ENCODE results near the gene RNF150. TPM values are rescaled to one million over a fixed set of nuclear protein-coding genes. Genes with fewer than 3 reads are reported as not detected.

Gene RNF150
- total RNA-seq, 3 donors from 2014 or later: 2.5 to 88.8 (median 3.1) TPM

DNA sequence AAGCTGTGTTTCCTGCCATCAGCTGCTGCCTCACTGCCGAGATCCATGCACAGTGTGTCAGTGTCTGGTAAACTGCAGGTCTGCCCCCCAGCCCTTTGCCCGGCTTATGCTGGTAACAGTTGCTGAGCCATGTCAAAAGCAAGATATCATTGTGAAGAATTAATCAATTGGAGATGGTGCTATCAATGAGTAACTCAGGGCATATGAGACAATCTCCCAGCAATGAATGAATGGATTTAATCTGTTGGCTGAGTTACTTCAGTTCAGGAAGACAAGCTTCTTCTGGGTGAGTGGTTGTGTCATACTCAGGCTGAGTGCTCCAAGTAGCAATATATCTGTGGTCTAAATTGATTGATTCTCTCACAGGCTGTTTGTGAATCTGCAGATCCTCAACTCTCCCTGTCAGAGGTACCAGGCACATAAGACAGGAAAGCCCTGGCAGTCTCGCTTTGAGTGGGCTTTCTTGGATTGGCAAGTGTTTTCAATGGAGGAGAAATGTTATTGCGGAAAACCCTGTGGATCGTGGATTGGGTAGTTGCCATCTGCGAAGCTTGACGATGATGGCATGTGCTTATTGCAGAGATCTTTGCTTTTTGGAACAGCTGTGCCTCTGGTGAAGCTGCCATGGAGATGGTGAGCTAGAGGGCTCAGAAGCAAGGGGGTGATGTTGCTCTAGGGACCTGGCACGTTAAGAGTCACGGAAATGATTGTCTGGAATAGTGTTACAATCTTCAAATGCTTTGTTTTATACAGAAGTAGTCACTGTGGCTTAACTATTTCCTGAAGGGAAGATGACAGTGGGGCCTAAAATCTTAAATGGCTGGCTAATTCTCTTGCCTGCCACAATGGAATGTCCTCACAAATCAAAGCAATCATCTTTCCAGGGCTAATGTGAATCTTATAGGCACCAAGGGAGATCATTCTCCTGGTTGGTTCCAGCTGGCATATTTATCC lies 229.5 kb downstream of the RNF150 start:
- no peak overlapping the region for H3K4me3 ChIP-seq
- no peaks in the 10 kb centered on the region for H3K36me3 ChIP-seq (ENCODE audit: low read depth)
- TF ChIP-seq, protein P1, sequence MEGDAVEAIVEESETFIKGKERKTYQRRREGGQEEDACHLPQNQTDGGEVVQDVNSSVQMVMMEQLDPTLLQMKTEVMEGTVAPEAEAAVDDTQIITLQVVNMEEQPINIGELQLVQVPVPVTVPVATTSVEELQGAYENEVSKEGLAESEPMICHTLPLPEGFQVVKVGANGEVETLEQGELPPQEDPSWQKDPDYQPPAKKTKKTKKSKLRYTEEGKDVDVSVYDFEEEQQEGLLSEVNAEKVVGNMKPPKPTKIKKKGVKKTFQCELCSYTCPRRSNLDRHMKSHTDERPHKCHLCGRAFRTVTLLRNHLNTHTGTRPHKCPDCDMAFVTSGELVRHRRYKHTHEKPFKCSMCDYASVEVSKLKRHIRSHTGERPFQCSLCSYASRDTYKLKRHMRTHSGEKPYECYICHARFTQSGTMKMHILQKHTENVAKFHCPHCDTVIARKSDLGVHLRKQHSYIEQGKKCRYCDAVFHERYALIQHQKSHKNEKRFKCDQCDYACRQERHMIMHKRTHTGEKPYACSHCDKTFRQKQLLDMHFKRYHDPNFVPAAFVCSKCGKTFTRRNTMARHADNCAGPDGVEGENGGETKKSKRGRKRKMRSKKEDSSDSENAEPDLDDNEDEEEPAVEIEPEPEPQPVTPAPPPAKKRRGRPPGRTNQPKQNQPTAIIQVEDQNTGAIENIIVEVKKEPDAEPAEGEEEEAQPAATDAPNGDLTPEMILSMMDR (IDR thresholded peaks at IDR 0.05): no peak
- ATAC-seq: no peak
- no peaks in the 10 kb centered on the region for H3K9me3 ChIP-seq
- no peaks in the 10 kb centered on the region for H3K4me1 ChIP-seq (ENCODE audit: low read depth)
- intact Hi-C loops (cut with DNase I, micrococcal nuclease): no loop called here
- DNase-seq: no peak

DNA sequence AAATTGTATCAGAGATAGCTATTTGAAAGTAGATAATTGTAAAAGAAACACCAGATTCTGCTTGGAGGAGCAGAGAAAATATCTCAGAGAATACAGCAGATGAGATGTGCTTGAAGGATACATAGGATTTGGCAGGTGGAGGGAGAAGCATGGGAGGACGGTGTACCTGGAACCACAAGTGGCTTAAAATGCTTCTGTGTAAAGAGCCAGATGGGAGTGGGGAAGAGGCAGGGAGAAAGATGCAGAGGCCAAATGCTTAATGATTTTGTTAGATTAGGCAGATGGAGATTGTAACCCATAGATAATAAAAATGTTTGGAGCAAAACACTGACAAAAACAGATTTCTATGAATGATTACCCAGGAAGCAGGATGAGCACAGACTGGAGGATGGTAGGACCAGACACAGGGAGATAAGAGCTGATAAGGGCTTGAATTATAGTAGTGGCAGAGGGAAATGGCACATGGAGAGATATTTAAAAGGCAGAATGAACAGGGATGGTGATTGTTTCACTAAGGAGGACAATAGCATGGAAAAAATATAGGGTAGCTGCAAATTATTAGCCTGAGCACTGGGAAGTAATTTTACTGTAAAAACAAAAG lies 231.4 kb downstream of the RNF150 start:
- TF ChIP-seq, protein P1 (IDR thresholded peaks at IDR 0.05): no peak
- intact Hi-C loops (cut with DNase I, micrococcal nuclease): no loop called here
- Histone ChIP-seq H3K36me3 (ENCODE audit: low read depth) (no peaks in the 10 kb centered on the region), H3K4me3 (no peak overlapping the region), H3K9me3 (no peaks in the 10 kb centered on the region), H3K4me1 (ENCODE audit: low read depth) (no peaks in the 10 kb centered on the region)
- DNase-seq (no peak), ATAC-seq (no peak)

DNA sequence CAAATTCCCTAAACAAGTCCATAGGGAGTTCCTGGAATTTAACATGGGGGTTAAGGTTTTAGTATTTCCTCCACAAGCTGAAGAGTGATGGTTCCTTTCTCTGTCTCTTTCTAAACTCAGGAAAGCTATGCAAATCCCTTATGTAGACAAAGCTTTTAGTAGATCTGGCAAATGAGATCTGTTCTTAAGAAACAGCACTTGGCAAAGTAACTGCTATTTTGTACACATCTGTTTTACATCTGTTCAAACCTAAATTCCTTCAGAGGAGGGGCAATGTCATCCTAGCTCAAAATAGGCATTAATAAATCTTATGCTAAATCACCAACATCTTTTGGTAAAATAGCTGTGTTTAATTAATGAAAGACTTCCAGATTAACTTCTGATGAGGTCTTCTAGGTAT lies 239.3 kb downstream of the RNF150 start:
- H3K4me1 ChIP-seq (ENCODE audit: low read depth): no peaks in the 10 kb centered on the region
- no peak overlapping the region for H3K4me3 ChIP-seq
- ATAC-seq (no peak), DNase-seq (no peak)
- intact Hi-C loops (cut with DNase I, micrococcal nuclease): no loop called here
- no peaks in the 10 kb centered on the region for H3K36me3 ChIP-seq (ENCODE audit: low read depth)
- no peaks in the 10 kb centered on the region for H3K9me3 ChIP-seq
- TF ChIP-seq, protein P1 (IDR thresholded peaks at IDR 0.05): no peak

DNA sequence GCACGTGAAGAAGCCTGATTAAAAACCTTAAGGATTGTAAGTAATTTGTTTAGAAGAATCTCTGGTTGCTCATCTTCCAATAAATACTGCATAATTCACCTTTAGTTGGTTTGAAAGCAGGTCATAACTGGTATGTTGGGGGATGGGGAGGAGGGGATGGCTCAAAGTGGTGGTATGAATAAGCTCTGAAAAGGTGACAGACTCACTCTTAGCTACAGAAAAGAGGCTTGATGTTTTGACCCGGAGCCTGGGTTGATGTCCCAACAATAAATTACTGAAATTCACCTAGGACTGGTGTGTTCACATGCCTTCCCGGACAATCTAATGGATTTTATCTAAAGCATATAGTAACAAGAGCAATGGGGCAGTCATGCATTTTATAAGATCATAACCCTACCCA lies 245.2 kb downstream of the RNF150 start:
- intact Hi-C loops (cut with DNase I, micrococcal nuclease): no loop called here
- DNase-seq: no peak
- ATAC-seq: no peak

DNA sequence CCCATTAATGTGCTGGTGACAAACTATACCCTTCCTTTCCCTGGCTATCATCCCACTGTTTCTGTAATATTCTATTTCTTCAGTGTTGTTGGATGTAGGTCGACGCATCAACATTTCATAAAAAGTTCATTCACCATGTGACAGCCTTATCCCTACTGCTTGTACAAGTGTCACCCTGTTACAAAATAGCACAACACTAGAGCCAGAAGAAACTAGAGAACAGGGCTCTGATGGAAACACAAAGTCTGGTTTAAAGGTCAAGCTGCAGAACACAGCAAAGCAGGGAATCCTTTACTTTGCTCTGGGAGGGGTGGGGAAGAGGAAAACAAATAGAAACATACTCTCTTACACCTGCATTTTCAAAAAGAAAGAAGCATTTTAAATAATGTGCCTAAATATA lies 245.8 kb downstream of the RNF150 start:
- intact Hi-C loops (cut with DNase I, micrococcal nuclease): no loop called here
- TF ChIP-seq, protein P1 (IDR thresholded peaks at IDR 0.05): no peak
- ATAC-seq: no peak
- H3K36me3 ChIP-seq (ENCODE audit: low read depth): no peaks in the 10 kb centered on the region
- DNase-seq: no peak
- no peak overlapping the region for H3K4me3 ChIP-seq
- no peaks in the 10 kb centered on the region for H3K9me3 ChIP-seq
- no peaks in the 10 kb centered on the region for H3K4me1 ChIP-seq (ENCODE audit: low read depth)

More for the DNA sequence above, 245.2 kb downstream of the RNF150 start:
- TF ChIP-seq, protein P1 (IDR thresholded peaks at IDR 0.05): no peak
- H3K4me3 ChIP-seq: no peak overlapping the region
- no peaks in the 10 kb centered on the region for H3K4me1 ChIP-seq (ENCODE audit: low read depth)
- H3K36me3 ChIP-seq (ENCODE audit: low read depth): no peaks in the 10 kb centered on the region
- H3K9me3 ChIP-seq: no peaks in the 10 kb centered on the region

Measured in mucosa of descending colon (tissue), 3 donors.